ENCODE data around the gene PPFIBP2. TPM values are rescaled to one million over a fixed set of nuclear protein-coding genes. Genes with fewer than 3 reads are reported as not detected.

The PPFIBP2 gene
- total RNA-seq, 8 experiments from 2014 or later, result 0.92 to 132 (median 10.5) TPM

Other genes starting within 250 kb of the PPFIBP2 start
- 10 to 100 TPM in 3 of 8 experiments, 1 to 10 TPM in 1, under 1 TPM in 4; 0.13 to 91.8 (median 2.1) TPM for gene OLFML1, start 28.5 kb upstream of the PPFIBP2 start, total RNA-seq
- 10 to 100 TPM in 3 of 8 experiments, 1 to 10 TPM in 3, under 1 TPM in 2; 0.54 to 16.3 (median 3.1) TPM for gene CYB5R2, start 159.5 kb downstream of the PPFIBP2 start, total RNA-seq
- gene OVCH2, start 192.5 kb downstream of the PPFIBP2 start, total RNA-seq, result under 1 TPM in 2 of 8 experiments, not detected in 6; 0.56 to 0.58 TPM